Stimulated activated naive CD8-positive, alpha-beta T cell treated with anti-CD3 and anti-CD28 coated beads, Interleukin-15, Interleukin-2, amounts not matched to agents 100 ng/mL and 50 ng/mL, for 24 hours (primary cell): ENCODE measurements around the gene PAX8.
"Not testable (repeated sequence)": the region's sequence is repeated elsewhere in the genome, so short reads cannot be mapped to it uniquely, and the experiment has no call there.

ENCODE experiments used
- H3K27ac Mint-ChIP-seq: one replicate; pipeline ENCODE4 v1.8.0; 2021; ENCODE audit warnings: mild to moderate bottlenecking, mixed read lengths
- H3K27me3 Mint-ChIP-seq: one replicate; pipeline ENCODE4 v1.8.0; 2021; ENCODE audit warnings: mixed read lengths
- H3K36me3 Mint-ChIP-seq: one replicate; pipeline ENCODE4 v1.8.0; 2021; ENCODE audit warnings: low read depth, mixed read lengths
- H3K4me1 Mint-ChIP-seq: one replicate; pipeline ENCODE4 v1.8.0; 2021; ENCODE audit warnings: low read depth, mixed read lengths
- H3K4me3 Mint-ChIP-seq: one replicate; pipeline ENCODE4 v1.8.0; 2021; ENCODE audit warnings: mild to moderate bottlenecking, mixed read lengths
- H3K9me3 Mint-ChIP-seq: one replicate; pipeline ENCODE4 v1.8.0; 2021; ENCODE audit warnings: mixed read lengths

PAX8 gene

DNA sequence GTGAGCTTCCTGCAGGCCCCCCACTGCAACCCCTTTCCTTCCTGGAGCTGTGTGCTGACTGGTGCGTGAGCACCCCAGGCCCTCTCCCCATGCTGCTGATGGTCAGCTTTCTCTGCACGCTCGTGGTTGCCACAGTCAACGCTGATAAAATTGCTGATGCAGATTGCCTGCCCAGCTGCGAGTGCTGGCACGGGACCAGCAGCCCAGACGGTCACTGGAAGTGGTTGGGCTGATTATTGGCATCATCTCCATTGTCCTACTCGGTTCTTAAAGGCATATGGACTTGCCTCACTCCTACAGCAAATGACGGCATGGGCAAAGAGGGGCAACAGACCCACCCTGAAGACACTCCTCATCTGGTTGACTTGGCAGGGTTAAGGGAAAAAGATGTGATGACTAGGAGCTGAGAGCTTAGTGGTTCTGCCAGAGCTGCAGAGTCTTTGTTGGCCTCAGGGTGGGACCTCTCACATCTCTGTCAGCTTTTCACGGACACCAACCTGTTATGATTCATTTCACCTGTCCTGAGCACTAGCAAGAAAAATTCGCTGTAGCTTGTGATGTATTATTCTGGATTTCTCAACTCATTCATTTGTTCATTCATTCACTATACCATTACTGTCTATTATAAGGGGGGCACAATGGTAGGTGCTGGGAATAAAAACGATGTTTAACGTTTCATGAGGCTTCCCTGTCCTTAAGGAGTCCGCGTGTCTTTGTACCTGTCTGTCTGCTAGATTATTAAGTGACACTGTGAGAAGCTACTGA, 38.4 kb downstream of the PAX8 start:
- Mint-ChIP-seq H3K9me3 (no peaks in the 10 kb centered on the region), H3K4me1 (peaks cover 28% of the 10 kb centered on the region), H3K27me3 (no peaks in the 10 kb centered on the region), H3K4me3 (peak overlapping the region; percentile 63), H3K36me3 (peaks cover 3% of the 10 kb centered on the region), H3K27ac (peak overlapping the region; percentile 91)

- Mint-ChIP-seq H3K4me1 (peaks cover 34% of the 10 kb centered on the region), H3K4me3 (no peak overlapping the region), H3K27ac (no peak overlapping the region), H3K9me3 (no peaks in the 10 kb centered on the region), H3K27me3 (no peaks in the 10 kb centered on the region), H3K36me3 (peaks cover 3% of the 10 kb centered on the region)
Observed at GRCh38 chr2:113238871-113239839, 39.6 kb downstream of the PAX8 start.

GRCh38 chr2:113237604-113238160, 41.0 kb downstream of the PAX8 start:
- H3K36me3 Mint-ChIP-seq = peaks cover 3% of the 10 kb centered on the region
- H3K4me1 Mint-ChIP-seq = peaks cover 36% of the 10 kb centered on the region
- H3K27ac Mint-ChIP-seq = peak overlapping the region; percentile 61
- H3K9me3 Mint-ChIP-seq = no peaks in the 10 kb centered on the region
- H3K4me3 Mint-ChIP-seq = peak overlapping the region; percentile 76
- no peaks in the 10 kb centered on the region for H3K27me3 Mint-ChIP-seq

DNA sequence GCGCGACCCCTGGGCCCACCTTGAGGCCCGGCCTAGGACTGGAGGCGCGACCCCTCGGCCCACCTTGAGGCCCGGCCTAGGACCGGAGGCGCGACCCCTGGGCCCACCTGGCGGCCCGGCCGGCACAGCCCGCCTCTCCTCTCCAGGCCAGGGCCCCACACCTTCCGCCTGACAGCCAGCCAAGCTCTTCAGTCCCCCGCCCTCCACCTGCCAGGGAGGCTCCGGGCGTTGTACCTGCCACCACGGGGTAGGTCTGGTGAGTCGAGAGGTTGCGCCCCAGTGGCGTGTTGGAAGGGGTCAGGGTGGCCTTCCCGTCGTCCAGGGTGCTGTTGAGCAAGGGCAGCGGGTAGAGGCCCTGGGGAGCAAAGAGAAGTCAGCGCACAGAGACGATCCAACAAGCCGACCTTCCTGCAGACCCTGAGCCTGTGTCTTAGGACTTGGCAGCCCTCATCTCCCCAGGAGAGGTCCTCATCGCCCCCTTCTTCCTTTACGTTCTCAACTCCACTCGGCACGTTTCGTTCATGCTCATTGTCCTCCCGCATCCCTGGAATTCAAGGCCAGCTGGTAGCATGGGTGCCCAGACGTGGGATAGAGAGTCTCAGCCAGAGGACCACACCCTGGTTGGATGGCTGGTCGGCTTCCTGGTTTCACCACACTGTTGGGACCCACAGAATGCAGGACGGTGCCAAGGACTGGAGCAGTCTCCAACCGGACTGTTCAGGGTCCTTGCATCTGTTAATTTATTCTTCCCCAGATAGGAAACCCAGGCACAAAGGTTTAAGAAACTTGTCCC, 42.2 kb downstream of the PAX8 start:
- peak overlapping the region; percentile 61 for H3K27ac Mint-ChIP-seq
- H3K4me3 Mint-ChIP-seq = peak overlapping the region; percentile 76
- no peaks in the 10 kb centered on the region for H3K9me3 Mint-ChIP-seq
- no peaks in the 10 kb centered on the region for H3K27me3 Mint-ChIP-seq
- peaks cover 35% of the 10 kb centered on the region for H3K4me1 Mint-ChIP-seq
- peaks cover 3% of the 10 kb centered on the region for H3K36me3 Mint-ChIP-seq

DNA sequence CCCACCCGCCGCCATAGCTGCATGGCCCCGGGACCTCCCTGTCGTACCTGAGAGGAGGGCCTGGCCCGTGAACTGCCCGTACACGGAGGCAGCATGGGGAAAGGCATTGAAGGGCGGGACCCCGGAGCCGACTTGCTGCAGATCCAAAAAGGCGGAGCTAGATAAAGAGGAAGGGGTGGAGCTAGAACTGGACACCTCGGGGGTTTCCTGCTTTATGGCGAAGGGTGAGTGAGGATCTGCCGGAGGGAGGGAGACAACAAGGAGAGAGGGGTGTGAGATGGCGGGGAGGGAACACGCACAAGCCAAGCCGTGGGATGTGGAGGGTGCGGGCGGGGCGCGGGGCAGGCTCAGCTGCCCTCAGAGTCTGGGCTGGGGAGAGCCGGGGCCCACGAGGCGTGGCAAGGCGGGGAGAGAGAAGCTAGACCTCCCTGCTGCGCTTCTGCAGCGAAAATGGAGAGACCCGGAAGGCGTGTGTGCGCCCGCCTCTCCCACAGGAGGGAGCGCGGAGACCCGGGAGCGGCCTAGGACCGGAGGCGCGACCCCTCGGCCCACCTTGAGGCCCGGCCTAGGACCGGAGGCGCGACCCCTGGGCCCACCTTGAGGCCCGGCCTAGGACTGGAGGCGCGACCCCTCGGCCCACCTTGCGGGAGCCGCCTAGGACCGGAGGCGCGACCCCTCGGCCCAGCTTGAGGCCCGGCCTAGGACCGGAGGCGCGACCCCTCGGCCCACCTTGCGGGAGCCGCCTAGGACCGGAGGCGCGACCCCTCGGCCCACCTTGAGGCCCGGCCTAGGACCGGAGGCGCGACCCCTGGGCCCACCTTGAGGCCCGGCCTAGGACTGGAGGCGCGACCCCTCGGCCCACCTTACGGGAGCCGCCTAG, 43.1 kb downstream of the PAX8 start:
- H3K4me3 Mint-ChIP-seq = peak overlapping the region; percentile 89
- not testable (repeated sequence) for H3K36me3 Mint-ChIP-seq, H3K9me3 Mint-ChIP-seq, H3K27me3 Mint-ChIP-seq
- H3K27ac Mint-ChIP-seq = peak overlapping the region; percentile 97
- H3K4me1 Mint-ChIP-seq = peaks cover 34% of the 10 kb centered on the region

DNA sequence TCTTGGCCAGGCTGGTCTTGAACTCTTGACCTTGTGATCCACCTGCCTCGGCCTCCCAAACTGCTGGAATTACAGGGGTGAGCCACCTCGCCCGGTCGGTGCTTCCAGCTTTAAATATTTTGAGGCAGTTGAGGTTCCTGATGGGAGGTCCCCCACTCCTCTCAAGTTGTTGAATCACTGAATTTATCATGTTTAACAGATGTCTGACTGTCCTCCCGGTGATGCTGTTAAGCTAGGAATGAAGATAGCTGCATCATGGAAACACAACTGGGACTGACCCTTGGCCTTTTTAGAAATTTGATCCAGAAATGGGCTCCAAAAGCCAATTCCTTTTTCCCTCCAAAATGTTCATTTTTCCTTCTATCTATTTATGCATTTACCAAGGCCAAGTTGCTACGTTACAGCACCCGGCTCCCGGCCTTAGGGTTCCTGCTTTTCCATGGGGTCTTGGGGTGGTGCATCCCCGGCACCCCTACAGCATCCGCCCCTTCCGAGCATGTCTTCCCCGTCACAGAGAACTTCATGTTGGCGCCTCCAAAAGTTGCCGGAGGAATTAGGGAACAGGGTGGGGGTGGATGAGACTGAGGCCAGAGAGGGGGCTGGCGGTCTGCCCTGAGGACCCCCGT, 43.9 kb downstream of the PAX8 start:
- no peaks in the 10 kb centered on the region for H3K27me3 Mint-ChIP-seq
- peaks cover 34% of the 10 kb centered on the region for H3K4me1 Mint-ChIP-seq
- H3K36me3 Mint-ChIP-seq = peaks cover 3% of the 10 kb centered on the region
- no peaks in the 10 kb centered on the region for H3K9me3 Mint-ChIP-seq
- H3K27ac Mint-ChIP-seq = peak overlapping the region; percentile 97
- H3K4me3 Mint-ChIP-seq = peak overlapping the region; percentile 89

GRCh38 chr2:113233593-113234550, 44.8 kb downstream of the PAX8 start:
- no peak overlapping the region for H3K27ac Mint-ChIP-seq

GRCh38 chr2:113232740-113233139, 46.0 kb downstream of the PAX8 start:
- Mint-ChIP-seq H3K27ac (no peak overlapping the region), H3K9me3 (no peaks in the 10 kb centered on the region), H3K36me3 (peaks cover 3% of the 10 kb centered on the region), H3K27me3 (no peaks in the 10 kb centered on the region), H3K4me3 (no peak overlapping the region), H3K4me1 (peaks cover 23% of the 10 kb centered on the region)

More at GRCh38 chr2:113233593-113234550, 44.8 kb downstream of the PAX8 start:
- no peak overlapping the region for H3K4me3 Mint-ChIP-seq
- peaks cover 3% of the 10 kb centered on the region for H3K36me3 Mint-ChIP-seq
- no peaks in the 10 kb centered on the region for H3K9me3 Mint-ChIP-seq
- H3K27me3 Mint-ChIP-seq = no peaks in the 10 kb centered on the region
- H3K4me1 Mint-ChIP-seq = peaks cover 27% of the 10 kb centered on the region

DNA sequence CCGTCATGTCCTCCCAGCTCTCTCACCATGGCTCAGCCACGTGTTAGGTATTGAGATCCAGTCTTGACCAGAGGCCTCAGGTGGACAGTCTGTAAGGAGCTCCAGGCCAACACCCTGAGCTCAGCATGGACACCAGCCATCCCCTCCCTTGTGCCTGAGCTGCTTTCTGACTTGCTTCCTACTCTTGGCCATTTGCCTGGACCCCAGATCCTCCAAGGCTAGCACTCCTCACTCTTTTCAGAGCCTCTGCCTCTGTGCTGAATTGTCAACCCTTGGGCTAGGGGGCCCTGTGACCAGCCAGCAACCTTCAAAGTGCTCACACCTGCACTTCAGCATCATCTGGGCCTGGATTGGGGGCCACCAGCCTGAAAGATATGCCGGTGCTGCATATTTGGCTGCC, 46.6 kb downstream of the PAX8 start:
- H3K9me3 Mint-ChIP-seq = no peaks in the 10 kb centered on the region
- H3K27ac Mint-ChIP-seq = no peak overlapping the region
- no peaks in the 10 kb centered on the region for H3K27me3 Mint-ChIP-seq
- no peak overlapping the region for H3K4me3 Mint-ChIP-seq
- no peaks in the 10 kb centered on the region for H3K36me3 Mint-ChIP-seq
- H3K4me1 Mint-ChIP-seq = peaks cover 23% of the 10 kb centered on the region

DNA sequence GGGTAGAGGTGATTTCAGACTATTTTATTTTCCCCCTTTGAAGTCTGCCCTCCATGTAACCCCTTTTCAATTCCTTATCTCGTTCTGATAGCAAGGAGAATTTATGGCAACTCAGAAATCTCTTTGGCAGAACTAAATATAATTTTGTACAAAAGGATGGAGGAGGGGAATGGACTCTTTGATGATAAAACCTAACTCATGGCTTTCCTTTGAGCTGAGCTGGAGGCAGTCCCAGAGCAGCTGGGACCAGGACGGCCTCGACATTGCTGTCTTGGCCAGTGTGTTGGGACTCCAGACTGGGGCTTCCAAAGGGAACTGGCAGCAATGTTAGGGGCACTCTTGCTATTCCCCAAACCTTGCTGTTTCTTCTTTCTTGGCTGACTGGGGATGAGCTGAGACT, 47.7 kb downstream of the PAX8 start:
- H3K27me3 Mint-ChIP-seq = no peaks in the 10 kb centered on the region
- H3K4me1 Mint-ChIP-seq = peaks cover 23% of the 10 kb centered on the region
- no peaks in the 10 kb centered on the region for H3K9me3 Mint-ChIP-seq
- no peak overlapping the region for H3K4me3 Mint-ChIP-seq
- no peak overlapping the region for H3K27ac Mint-ChIP-seq
- H3K36me3 Mint-ChIP-seq = no peaks in the 10 kb centered on the region

DNA sequence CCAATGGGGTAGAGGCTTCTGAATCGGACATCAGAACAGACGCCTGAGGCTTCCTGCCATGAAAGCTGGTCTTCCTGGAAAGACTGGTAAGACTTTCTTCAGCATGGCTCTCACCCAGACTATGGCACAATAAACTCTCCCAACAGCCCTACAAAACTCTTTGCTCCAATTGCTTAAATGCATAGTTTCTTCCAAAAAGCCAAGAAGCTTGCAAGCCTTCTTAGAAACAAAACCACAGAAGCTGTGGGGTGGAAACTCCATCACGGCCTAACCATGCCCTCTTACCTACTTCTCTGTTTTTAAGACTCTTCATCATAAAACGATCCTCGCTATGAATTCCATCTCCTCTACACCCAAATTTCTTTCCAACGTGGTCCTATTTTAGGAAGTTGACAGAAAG, 48.2 kb downstream of the PAX8 start:
- H3K27me3 Mint-ChIP-seq = no peaks in the 10 kb centered on the region
- H3K27ac Mint-ChIP-seq = peak overlapping the region; percentile 26
- peaks cover 23% of the 10 kb centered on the region for H3K4me1 Mint-ChIP-seq
- H3K4me3 Mint-ChIP-seq = no peak overlapping the region
- H3K36me3 Mint-ChIP-seq = no peaks in the 10 kb centered on the region
- H3K9me3 Mint-ChIP-seq = no peaks in the 10 kb centered on the region

GRCh38 chr2:113229795-113230194, 48.9 kb downstream of the PAX8 start:
- H3K9me3 Mint-ChIP-seq = no peaks in the 10 kb centered on the region
- H3K27ac Mint-ChIP-seq = no peak overlapping the region
- no peak overlapping the region for H3K4me3 Mint-ChIP-seq
- H3K36me3 Mint-ChIP-seq = no peaks in the 10 kb centered on the region
- peaks cover 18% of the 10 kb centered on the region for H3K4me1 Mint-ChIP-seq
- H3K27me3 Mint-ChIP-seq = no peaks in the 10 kb centered on the region
